Umbilical cord (tissue), 2 donors: ENCODE data around the gene MRPS27. TPM values are rescaled to one million over a fixed set of nuclear protein-coding genes. Genes with fewer than 3 reads are reported as not detected.
A peak's percentile ranks its signal among the peaks of the same experiment; 100 is the strongest.

ENCODE experiments used
- DNase-seq: peaks from one replicate; pipeline ENCODE4 v3.0.0-alpha.2; 2015; ENCODE audit warnings: low spot score
- total RNA-seq: library from RNA; depleted of rRNA; stranded (reverse); fragments of >200 nt; gene quantifications from one replicate; pipeline ENCODE4 v1.2.3, GENCODE V29; 2014; ENCODE audit warnings: low replicate concordance; ENCODE audit not compliant: insufficient read depth

Gene MRPS27
- total RNA-seq, 1 donor from 2014 or later = 72.5 TPM

- peak; percentile 26 for DNase-seq
Observed at GRCh38 chr5:72205431-72206009, 114.5 kb downstream of the MRPS27 start.

- DNase-seq = no peak
Observed at GRCh38 chr5:72204946-72205345, 115.1 kb downstream of the MRPS27 start.

- no peak for DNase-seq
Observed at GRCh38 chr5:72203251-72203845, 116.7 kb downstream of the MRPS27 start.

GRCh38 chr5:72202331-72202825 is 117.7 kb downstream of the MRPS27 start:
- DNase-seq = no peak

GRCh38 chr5:72199681-72200080 is 120.4 kb downstream of the MRPS27 start:
- DNase-seq = no peak

- no peak for DNase-seq
Observed at GRCh38 chr5:72197393-72197792, 122.6 kb downstream of the MRPS27 start.

GRCh38 chr5:72195581-72195980 is 124.5 kb downstream of the MRPS27 start:
- no peak for DNase-seq

GRCh38 chr5:72194846-72195245 is 125.2 kb downstream of the MRPS27 start:
- no peak for DNase-seq

GRCh38 chr5:72191404-72191803 is 128.6 kb downstream of the MRPS27 start:
- DNase-seq = no peak

GRCh38 chr5:72189146-72189545 is 130.9 kb downstream of the MRPS27 start:
- no peak for DNase-seq

GRCh38 chr5:72188166-72188565 is 131.9 kb downstream of the MRPS27 start:
- DNase-seq = no peak

- no peak for DNase-seq
Observed at GRCh38 chr5:72187388-72188075, 132.5 kb downstream of the MRPS27 start.

GRCh38 chr5:72185496-72186329 is 134.3 kb downstream of the MRPS27 start:
- DNase-seq = no peak

GRCh38 chr5:72184408-72184807 is 135.6 kb downstream of the MRPS27 start:
- DNase-seq = no peak

- no peak for DNase-seq
Observed at GRCh38 chr5:72183101-72183520, 136.9 kb downstream of the MRPS27 start.

GRCh38 chr5:72182686-72183085 is 137.4 kb downstream of the MRPS27 start:
- no peak for DNase-seq

- DNase-seq = no peak
Observed at GRCh38 chr5:72180925-72181324, 139.1 kb downstream of the MRPS27 start.

GRCh38 chr5:72179816-72180440 is 140.1 kb downstream of the MRPS27 start:
- no peak for DNase-seq

GRCh38 chr5:72179028-72179815 is 140.8 kb downstream of the MRPS27 start:
- peak; percentile 74 for DNase-seq

GRCh38 chr5:72177538-72177937 is 142.5 kb downstream of the MRPS27 start:
- no peak for DNase-seq

GRCh38 chr5:72172786-72173185 is 147.3 kb downstream of the MRPS27 start:
- no peak for DNase-seq
